Measurements from ENCODE around the gene EZR.

EZR gene

GRCh38 chr6:158767709-158768108, 51.5 kb downstream of the EZR start:
- Histone ChIP-seq H3K4me2 (ENCODE audit: low read depth, low read length) (no peak overlapping the region), H3K79me2 (ENCODE audit: low read length) (no peaks in the 10 kb centered on the region)
- TF ChIP-seq EZH2 (optimal IDR thresholded peaks at IDR 0.05; ENCODE audit: low read depth, low read length) (no peak), CTCF (IDR thresholded peaks at IDR 0.05; ENCODE audit: low read length) (no peak), EZH2phosphoT487 (IDR thresholded peaks at IDR 0.05; ENCODE audit: low read length) (no peak)

DNA sequence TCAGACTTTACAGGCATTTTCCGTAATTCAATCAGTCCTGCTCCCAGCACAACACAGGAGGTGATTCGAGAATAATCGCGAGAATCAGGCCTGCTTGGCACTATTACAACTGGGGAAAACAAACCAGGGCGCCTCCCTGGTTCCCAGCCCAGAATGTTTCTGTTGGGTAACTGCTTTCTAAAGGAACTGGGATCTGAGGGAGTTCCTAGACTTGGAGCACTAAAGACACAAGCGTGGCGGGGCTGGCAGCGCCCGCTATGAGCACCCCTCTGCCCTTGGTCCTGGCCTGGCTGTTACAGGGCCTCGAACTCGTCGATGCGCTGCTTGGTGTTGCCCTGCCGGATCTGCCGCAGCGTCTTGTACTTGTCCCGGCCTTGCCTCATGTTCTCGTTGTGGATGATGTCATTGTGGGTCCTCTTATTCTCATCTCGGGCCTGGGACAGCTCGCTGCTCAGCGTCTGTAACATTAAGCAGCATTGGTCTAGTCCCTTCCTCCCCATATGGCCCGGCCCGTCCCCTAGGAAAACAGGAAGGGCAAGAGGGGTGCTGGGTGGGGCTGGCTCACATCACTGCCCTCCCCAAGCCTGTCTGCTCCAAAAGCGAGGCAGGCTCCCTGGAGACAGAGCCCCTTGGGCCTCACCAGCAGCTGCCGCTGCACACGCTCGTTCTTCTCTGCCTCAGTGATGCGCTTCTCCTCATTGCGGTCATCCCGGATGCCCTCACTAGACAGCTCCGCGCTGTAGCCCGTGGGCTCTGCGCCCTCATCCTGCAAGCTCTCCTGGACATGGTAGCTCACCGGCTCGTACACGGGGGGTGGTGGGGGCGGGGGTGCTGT, 52.3 kb downstream of the EZR start:
- Histone ChIP-seq H3K4me3 (ENCODE audit: low read length) (no peak overlapping the region), H4K20me1 (ENCODE audit: insufficient read depth, low read length) (no peaks in the 10 kb centered on the region), H2AFZ (ENCODE audit: low read length) (no peak overlapping the region), H3K9me2 (replicated peaks; ENCODE audit: insufficient read depth, low read length) (no peaks in the 10 kb centered on the region), H3K27ac (ENCODE audit: low read length) (no peak overlapping the region), H3K4me1 (ENCODE audit: low read length) (no peaks in the 10 kb centered on the region), H3F3A (ENCODE audit: insufficient read depth, low read length) (no peaks in the 10 kb centered on the region), H3K36me3 (replicated peaks; ENCODE audit: insufficient read depth, low read length) (no peaks in the 10 kb centered on the region), H3K9me3 (replicated peaks; ENCODE audit: insufficient read depth, low read length) (no peaks in the 10 kb centered on the region), H3K9ac (ENCODE audit: low read length) (no peak overlapping the region), H3K79me2 (ENCODE audit: low read length) (no peaks in the 10 kb centered on the region), H3K27me3 (replicated peaks; ENCODE audit: insufficient read depth, low read length) (no peaks in the 10 kb centered on the region), H3K4me2 (ENCODE audit: low read depth, low read length) (no peak overlapping the region)
- TF ChIP-seq EZH2phosphoT487 (IDR thresholded peaks at IDR 0.05; ENCODE audit: low read length) (no peak), EZH2 (optimal IDR thresholded peaks at IDR 0.05; ENCODE audit: low read depth, low read length) (no peak), CTCF (IDR thresholded peaks at IDR 0.05; ENCODE audit: low read length) (no peak)
- no peak for DNase-seq

More at GRCh38 chr6:158767709-158768108, 51.5 kb downstream of the EZR start:
- H3K4me3 ChIP-seq (ENCODE audit: low read length) = no peak overlapping the region
- H3K36me3 ChIP-seq (replicated peaks; ENCODE audit: insufficient read depth, low read length) = no peaks in the 10 kb centered on the region
- H3K27ac ChIP-seq (ENCODE audit: low read length) = no peak overlapping the region
- no peak for DNase-seq
- H3K9ac ChIP-seq (ENCODE audit: low read length) = no peak overlapping the region
- no peaks in the 10 kb centered on the region for H4K20me1 ChIP-seq (ENCODE audit: insufficient read depth, low read length)
- H3K9me2 ChIP-seq (replicated peaks; ENCODE audit: insufficient read depth, low read length) = no peaks in the 10 kb centered on the region
- no peaks in the 10 kb centered on the region for H3K4me1 ChIP-seq (ENCODE audit: low read length)
- no peaks in the 10 kb centered on the region for H3K9me3 ChIP-seq (replicated peaks; ENCODE audit: insufficient read depth, low read length)
- H2AFZ ChIP-seq (ENCODE audit: low read length) = no peak overlapping the region
- H3K27me3 ChIP-seq (replicated peaks; ENCODE audit: insufficient read depth, low read length) = no peaks in the 10 kb centered on the region
- H3F3A ChIP-seq (ENCODE audit: insufficient read depth, low read length) = no peaks in the 10 kb centered on the region

DNA sequence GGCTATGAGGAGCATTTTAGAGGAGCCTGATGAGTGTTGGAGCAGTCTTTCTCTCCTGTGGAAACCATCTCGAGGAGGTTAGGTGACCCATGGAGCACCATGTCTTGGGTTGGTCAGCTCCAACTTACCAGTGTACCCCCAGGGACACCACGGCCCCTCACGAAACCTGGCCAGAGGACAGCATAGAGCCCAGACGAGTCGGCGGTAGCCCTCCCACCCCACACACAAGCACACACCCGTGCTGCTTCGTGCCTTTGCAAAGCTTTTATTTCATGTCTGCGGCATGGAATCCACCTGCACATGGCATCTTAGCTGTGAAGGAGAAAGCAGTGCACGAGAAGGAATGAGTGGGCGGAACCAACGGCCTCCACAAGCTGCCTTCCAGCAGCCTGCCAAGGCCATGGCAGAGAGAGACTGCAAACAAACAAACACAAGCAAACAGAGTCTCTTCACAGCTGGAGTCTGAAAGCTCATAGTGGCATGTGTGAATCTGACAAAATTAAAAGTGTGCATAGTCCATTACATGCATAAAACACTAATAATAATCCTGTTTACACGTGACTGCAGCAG, 53.6 kb downstream of the EZR start:
- no peaks in the 10 kb centered on the region for H3K79me2 ChIP-seq (ENCODE audit: low read length)
- DNase-seq = no peak
- no peaks in the 10 kb centered on the region for H3K36me3 ChIP-seq (replicated peaks; ENCODE audit: insufficient read depth, low read length)
- no peak overlapping the region for H3K4me3 ChIP-seq (ENCODE audit: low read length)
- no peak overlapping the region for H2AFZ ChIP-seq (ENCODE audit: low read length)
- H3K27me3 ChIP-seq (replicated peaks; ENCODE audit: insufficient read depth, low read length) = no peaks in the 10 kb centered on the region
- no peaks in the 10 kb centered on the region for H3F3A ChIP-seq (ENCODE audit: insufficient read depth, low read length)
- H3K4me1 ChIP-seq (ENCODE audit: low read length) = no peaks in the 10 kb centered on the region
- H3K9me3 ChIP-seq (replicated peaks; ENCODE audit: insufficient read depth, low read length) = no peaks in the 10 kb centered on the region
- no peaks in the 10 kb centered on the region for H4K20me1 ChIP-seq (ENCODE audit: insufficient read depth, low read length)
- no peak overlapping the region for H3K27ac ChIP-seq (ENCODE audit: low read length)
- no peak overlapping the region for H3K4me2 ChIP-seq (ENCODE audit: low read depth, low read length)
- H3K9ac ChIP-seq (ENCODE audit: low read length) = no peak overlapping the region
- TF ChIP-seq EZH2 (optimal IDR thresholded peaks at IDR 0.05; ENCODE audit: low read depth, low read length) = no peak
- no peaks in the 10 kb centered on the region for H3K9me2 ChIP-seq (replicated peaks; ENCODE audit: insufficient read depth, low read length)

- TF ChIP-seq CTCF (IDR thresholded peaks at IDR 0.05; ENCODE audit: low read length) = no peak
- TF ChIP-seq EZH2 (optimal IDR thresholded peaks at IDR 0.05; ENCODE audit: low read depth, low read length) = no peak
- TF ChIP-seq EZH2phosphoT487 (IDR thresholded peaks at IDR 0.05; ENCODE audit: low read length) = no peak
- no peaks in the 10 kb centered on the region for H3K9me3 ChIP-seq (replicated peaks; ENCODE audit: insufficient read depth, low read length)
- no peaks in the 10 kb centered on the region for H3K9me2 ChIP-seq (replicated peaks; ENCODE audit: insufficient read depth, low read length)
- no peaks in the 10 kb centered on the region for H3K36me3 ChIP-seq (replicated peaks; ENCODE audit: insufficient read depth, low read length)
- H3K9ac ChIP-seq (ENCODE audit: low read length) = no peak overlapping the region
- H3K79me2 ChIP-seq (ENCODE audit: low read length) = no peaks in the 10 kb centered on the region
- no peaks in the 10 kb centered on the region for H3K4me1 ChIP-seq (ENCODE audit: low read length)
- no peak overlapping the region for H3K27ac ChIP-seq (ENCODE audit: low read length)
- DNase-seq = no peak
- H3K4me2 ChIP-seq (ENCODE audit: low read depth, low read length) = no peak overlapping the region
- H3K4me3 ChIP-seq (ENCODE audit: low read length) = no peak overlapping the region
- no peaks in the 10 kb centered on the region for H3K27me3 ChIP-seq (replicated peaks; ENCODE audit: insufficient read depth, low read length)
- H4K20me1 ChIP-seq (ENCODE audit: insufficient read depth, low read length) = no peaks in the 10 kb centered on the region
- H2AFZ ChIP-seq (ENCODE audit: low read length) = no peak overlapping the region
- no peaks in the 10 kb centered on the region for H3F3A ChIP-seq (ENCODE audit: insufficient read depth, low read length)
Observed at GRCh38 chr6:158764926-158765325, 54.2 kb downstream of the EZR start.
